ENCODE data around the gene IGF2R. TPM values are rescaled to one million over a fixed set of nuclear protein-coding genes. Genes with fewer than 3 reads are reported as not detected.
"Not testable (repeated sequence)": the region's sequence is repeated elsewhere in the genome, so short reads cannot be mapped to it uniquely, and the experiment has no call there.

IGF2R gene
- total RNA-seq, 1 donor from 2014 or later, result 35.1 TPM

DNA sequence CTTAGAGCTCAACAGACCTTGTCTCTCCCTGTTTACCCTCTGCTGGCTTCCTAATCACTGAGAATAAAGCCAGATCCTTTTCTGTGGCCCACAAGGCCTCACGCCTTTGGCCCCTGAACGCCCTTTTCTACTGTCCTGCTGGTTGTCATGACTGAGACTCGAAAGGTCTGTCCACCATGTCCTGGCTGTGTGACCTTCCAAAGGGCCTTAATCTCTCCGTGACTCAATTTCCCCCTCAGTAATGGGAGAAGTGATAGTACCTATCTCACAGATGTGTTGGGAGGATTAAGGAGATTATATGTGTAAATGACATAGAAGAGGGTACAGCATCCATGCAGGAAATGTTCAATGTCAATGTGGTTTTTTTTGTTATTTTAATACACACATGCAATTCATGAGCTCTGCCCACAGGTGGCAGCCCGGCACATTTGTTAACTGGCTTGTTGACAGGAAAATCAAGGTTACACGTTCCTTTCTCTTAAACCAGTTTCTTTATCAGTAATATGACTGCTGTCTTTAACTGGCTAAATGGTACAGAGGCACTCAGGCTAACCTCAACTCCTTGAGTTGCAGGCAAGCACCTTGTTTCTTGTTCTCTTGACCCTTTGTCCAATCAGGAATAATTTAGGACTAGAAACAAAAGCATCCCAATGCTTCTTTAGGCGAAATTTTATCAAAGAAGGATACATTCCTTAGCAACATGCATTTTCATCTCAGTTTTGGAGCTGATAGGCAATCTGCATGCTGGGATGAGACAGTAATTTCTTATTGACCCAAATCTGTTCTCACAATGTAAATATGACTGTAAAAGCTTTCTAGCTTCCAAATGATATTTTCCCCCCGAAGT is 169.3 kb downstream of the IGF2R start:
- H3K27ac ChIP-seq, result no peak overlapping the region
- no peaks in the 10 kb centered on the region for H3K36me3 ChIP-seq
- Mint-ChIP-seq H3K9me3 (no peaks in the 10 kb centered on the region), H3K27me3 (ENCODE audit: insufficient read depth, low read depth) (no peaks in the 10 kb centered on the region), H3K4me1 (peaks cover 13% of the 10 kb centered on the region), H3K4me3 (no peak overlapping the region), H3K36me3 (no peaks in the 10 kb centered on the region), H3K27ac (peak overlapping the region; percentile 24)
- H2AFZ ChIP-seq (replicated peaks), result no peak overlapping the region
- no peak overlapping the region for H3K9ac ChIP-seq
- no peaks in the 10 kb centered on the region for H3K79me2 ChIP-seq (ENCODE audit: low read depth)
- H3F3A ChIP-seq (ENCODE audit: low read depth), result no peaks in the 10 kb centered on the region
- no peaks in the 10 kb centered on the region for H3K9me3 ChIP-seq (ENCODE audit: low read depth)
- H3K4me3 ChIP-seq, result no peak overlapping the region
- peak; percentile 59 for DNase-seq (ENCODE audit: low spot score)
- H4K20me1 ChIP-seq (ENCODE audit: low read depth), result no peaks in the 10 kb centered on the region
- no peaks in the 10 kb centered on the region for H3K27me3 ChIP-seq
- no peaks in the 10 kb centered on the region for H3K4me1 ChIP-seq
- H3K4me2 ChIP-seq, result no peak overlapping the region
- TF ChIP-seq EZH2phosphoT487 (IDR thresholded peaks at IDR 0.05), result no peak
- TF ChIP-seq CTCF (IDR thresholded peaks at IDR 0.05), result peak; percentile 76
- no peak for TF ChIP-seq EZH2 (IDR thresholded peaks at IDR 0.05)

DNA sequence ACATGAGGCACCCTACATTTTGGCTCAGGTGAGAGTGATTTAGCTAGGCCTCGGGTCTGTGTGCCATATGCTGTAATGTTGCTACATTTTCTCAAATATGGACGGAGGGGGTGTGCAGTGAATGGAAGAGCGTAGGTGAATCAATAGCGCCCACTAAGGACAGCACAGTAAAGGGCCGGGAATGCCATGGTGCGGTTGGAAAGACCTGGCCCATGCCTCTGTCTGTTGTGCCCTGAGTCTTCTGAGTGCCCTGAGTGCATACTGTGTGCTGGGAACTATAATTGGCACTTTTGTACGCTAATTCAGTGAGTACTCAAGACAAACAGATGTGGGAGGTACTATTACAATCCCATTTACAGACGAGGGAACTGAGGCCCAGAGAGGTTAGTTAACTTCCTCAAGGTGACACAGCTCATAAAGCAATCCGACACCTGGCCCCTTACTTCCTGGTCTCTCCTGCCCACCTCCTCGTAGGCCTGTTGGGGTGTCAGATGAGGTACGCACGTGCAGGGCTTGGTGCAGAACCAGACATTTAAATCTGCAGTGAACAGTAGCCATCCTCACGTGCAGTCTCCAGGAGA is 170.0 kb downstream of the IGF2R start:
- Histone ChIP-seq H4K20me1 (ENCODE audit: low read depth) (no peaks in the 10 kb centered on the region), H3F3A (ENCODE audit: low read depth) (no peaks in the 10 kb centered on the region), H2AFZ (replicated peaks) (no peak overlapping the region), H3K4me3 (no peak overlapping the region), H3K4me2 (no peak overlapping the region), H3K9me3 (ENCODE audit: low read depth) (no peaks in the 10 kb centered on the region), H3K27ac (no peak overlapping the region), H3K9ac (no peak overlapping the region), H3K27me3 (no peaks in the 10 kb centered on the region), H3K79me2 (ENCODE audit: low read depth) (no peaks in the 10 kb centered on the region), H3K36me3 (no peaks in the 10 kb centered on the region), H3K4me1 (no peaks in the 10 kb centered on the region)
- no peaks in the 10 kb centered on the region for H3K36me3 Mint-ChIP-seq
- DNase-seq (ENCODE audit: low spot score), result no peak
- no peak for TF ChIP-seq EZH2phosphoT487 (IDR thresholded peaks at IDR 0.05)
- TF ChIP-seq CTCF (IDR thresholded peaks at IDR 0.05), result no peak
- TF ChIP-seq EZH2 (IDR thresholded peaks at IDR 0.05), result no peak
- no peak overlapping the region for H3K27ac Mint-ChIP-seq
- H3K9me3 Mint-ChIP-seq, result no peaks in the 10 kb centered on the region
- H3K4me1 Mint-ChIP-seq, result peaks cover 13% of the 10 kb centered on the region
- no peak overlapping the region for H3K4me3 Mint-ChIP-seq
- H3K27me3 Mint-ChIP-seq (ENCODE audit: insufficient read depth, low read depth), result no peaks in the 10 kb centered on the region

- Histone ChIP-seq H3K4me2 (no peak overlapping the region), H3K27me3 (no peaks in the 10 kb centered on the region), H4K20me1 (ENCODE audit: low read depth) (no peaks in the 10 kb centered on the region), H3K79me2 (ENCODE audit: low read depth) (no peaks in the 10 kb centered on the region), H3K9me3 (ENCODE audit: low read depth) (no peaks in the 10 kb centered on the region), H3K36me3 (no peaks in the 10 kb centered on the region), H3K4me3 (no peak overlapping the region), H3K4me1 (no peaks in the 10 kb centered on the region), H2AFZ (replicated peaks) (no peak overlapping the region), H3K9ac (no peak overlapping the region), H3K27ac (no peak overlapping the region), H3F3A (ENCODE audit: low read depth) (no peaks in the 10 kb centered on the region)
- no peak for TF ChIP-seq EZH2phosphoT487 (IDR thresholded peaks at IDR 0.05)
- TF ChIP-seq EZH2 (IDR thresholded peaks at IDR 0.05), result no peak
- no peak for TF ChIP-seq CTCF (IDR thresholded peaks at IDR 0.05)
- DNase-seq (ENCODE audit: low spot score), result no peak
- no peaks in the 10 kb centered on the region for H3K36me3 Mint-ChIP-seq
- no peak overlapping the region for H3K4me3 Mint-ChIP-seq
- peaks cover 13% of the 10 kb centered on the region for H3K4me1 Mint-ChIP-seq
- H3K27ac Mint-ChIP-seq, result no peak overlapping the region
- H3K9me3 Mint-ChIP-seq, result no peaks in the 10 kb centered on the region
- H3K27me3 Mint-ChIP-seq (ENCODE audit: insufficient read depth, low read depth), result no peaks in the 10 kb centered on the region
These were observed 170.6 kb downstream of the IGF2R start for GRCh38 chr6:160139420-160139851.

GRCh38 chr6:160140493-160140892 is 171.6 kb downstream of the IGF2R start:
- not testable (repeated sequence) for H4K20me1 ChIP-seq (ENCODE audit: low read depth); H3K9ac ChIP-seq; H3K27me3 Mint-ChIP-seq (ENCODE audit: insufficient read depth, low read depth); H2AFZ ChIP-seq (replicated peaks); H3K4me2 ChIP-seq; H3K79me2 ChIP-seq (ENCODE audit: low read depth); H3F3A ChIP-seq (ENCODE audit: low read depth); H3K4me1 ChIP-seq; H3K27ac ChIP-seq; H3K4me3 ChIP-seq; H3K27ac Mint-ChIP-seq; H3K27me3 ChIP-seq; DNase-seq (ENCODE audit: low spot score); H3K36me3 Mint-ChIP-seq; H3K36me3 ChIP-seq; H3K9me3 Mint-ChIP-seq; H3K4me3 Mint-ChIP-seq; H3K9me3 ChIP-seq (ENCODE audit: low read depth)
- peaks cover 13% of the 10 kb centered on the region for H3K4me1 Mint-ChIP-seq

Data from neural progenitor cell (in vitro differentiated cells).